Measurements from ENCODE around the gene CGREF1.
A peak's percentile ranks its signal among the peaks of the same experiment; 100 is the strongest.
"Not testable (repeated sequence)": the region's sequence is repeated elsewhere in the genome, so short reads cannot be mapped to it uniquely, and the experiment has no call there.

CGREF1 gene

GRCh38 chr2:27121906-27122305 is 3.0 kb upstream of the CGREF1 start (continued):
- TF ChIP-seq ZNF529 (tag by site-specific recombination; IDR thresholded peaks at IDR 0.05; ENCODE audit: insufficient replicate concordance), result no peak
- TF ChIP-seq ZNF785 (tag by site-specific recombination; IDR thresholded peaks at IDR 0.05), result no peak
- TF ChIP-seq ZBTB48 (tag by site-specific recombination; IDR thresholded peaks at IDR 0.05), result no peak
- TF ChIP-seq KLF16 (tag by site-specific recombination; IDR thresholded peaks at IDR 0.05), result no peak
- TF ChIP-seq, protein P1, sequence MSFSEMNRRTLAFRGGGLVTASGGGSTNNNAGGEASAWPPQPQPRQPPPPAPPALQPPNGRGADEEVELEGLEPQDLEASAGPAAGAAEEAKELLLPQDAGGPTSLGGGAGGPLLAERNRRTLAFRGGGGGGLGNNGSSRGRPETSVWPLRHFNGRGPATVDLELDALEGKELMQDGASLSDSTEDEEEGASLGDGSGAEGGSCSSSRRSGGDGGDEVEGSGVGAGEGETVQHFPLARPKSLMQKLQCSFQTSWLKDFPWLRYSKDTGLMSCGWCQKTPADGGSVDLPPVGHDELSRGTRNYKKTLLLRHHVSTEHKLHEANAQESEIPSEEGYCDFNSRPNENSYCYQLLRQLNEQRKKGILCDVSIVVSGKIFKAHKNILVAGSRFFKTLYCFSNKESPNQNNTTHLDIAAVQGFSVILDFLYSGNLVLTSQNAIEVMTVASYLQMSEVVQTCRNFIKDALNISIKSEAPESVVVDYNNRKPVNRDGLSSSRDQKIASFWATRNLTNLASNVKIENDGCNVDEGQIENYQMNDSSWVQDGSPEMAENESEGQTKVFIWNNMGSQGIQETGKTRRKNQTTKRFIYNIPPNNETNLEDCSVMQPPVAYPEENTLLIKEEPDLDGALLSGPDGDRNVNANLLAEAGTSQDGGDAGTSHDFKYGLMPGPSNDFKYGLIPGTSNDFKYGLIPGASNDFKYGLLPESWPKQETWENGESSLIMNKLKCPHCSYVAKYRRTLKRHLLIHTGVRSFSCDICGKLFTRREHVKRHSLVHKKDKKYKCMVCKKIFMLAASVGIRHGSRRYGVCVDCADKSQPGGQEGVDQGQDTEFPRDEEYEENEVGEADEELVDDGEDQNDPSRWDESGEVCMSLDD (tag by site-specific recombination; IDR thresholded peaks at IDR 0.05), result no peak
- TF ChIP-seq EGR2 (tag by site-specific recombination; IDR thresholded peaks at IDR 0.05; ENCODE audit: low read depth), result no peak

GRCh38 chr2:27119330-27119670 is 372 bp upstream of the CGREF1 start:
- H3K4me1 ChIP-seq (ENCODE audit: control insufficient read depth, insufficient read depth, low read length); H3K4me3 ChIP-seq (ENCODE audit: low read depth, low read length); POLR2A ChIA-PET; H3K36me3 ChIP-seq (ENCODE audit: control insufficient read depth in 2 of 2, insufficient read depth in 1 of 2, low read length in 2 of 2); H3K9me3 ChIP-seq (ENCODE audit: control insufficient read depth, insufficient read depth, low read depth, low read length); H3K27ac ChIP-seq (ENCODE audit: extremely low read depth, low read depth, low read length): not testable (repeated sequence)
- TF ChIP-seq ZNF2 (tag by site-specific recombination; IDR thresholded peaks at IDR 0.05) (0 out of 2 replicates have a peak, but pooled peaks have one; percentile 18), ZNF335 (tag by site-specific recombination; conservative IDR thresholded peaks at IDR 0.05) (peak; percentile 70)
- TF ChIP-seq, protein P2, sequence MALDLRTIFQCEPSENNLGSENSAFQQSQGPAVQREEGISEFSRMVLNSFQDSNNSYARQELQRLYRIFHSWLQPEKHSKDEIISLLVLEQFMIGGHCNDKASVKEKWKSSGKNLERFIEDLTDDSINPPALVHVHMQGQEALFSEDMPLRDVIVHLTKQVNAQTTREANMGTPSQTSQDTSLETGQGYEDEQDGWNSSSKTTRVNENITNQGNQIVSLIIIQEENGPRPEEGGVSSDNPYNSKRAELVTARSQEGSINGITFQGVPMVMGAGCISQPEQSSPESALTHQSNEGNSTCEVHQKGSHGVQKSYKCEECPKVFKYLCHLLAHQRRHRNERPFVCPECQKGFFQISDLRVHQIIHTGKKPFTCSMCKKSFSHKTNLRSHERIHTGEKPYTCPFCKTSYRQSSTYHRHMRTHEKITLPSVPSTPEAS (tag by site-specific recombination; IDR thresholded peaks at IDR 0.05), result peak; percentile 9; the same call in 1 of the 2 replicates
- CTCF ChIA-PET, result interaction anchor here (0.6 kb wide), 1 partner anchor 32 kb away, joined by 3 read pairs; no protein-coding TSS in a partner anchor

- no peaks in the 10 kb centered on the region for H3K9me3 ChIP-seq (ENCODE audit: control insufficient read depth, insufficient read depth, low read depth, low read length)
- peak overlapping the region; percentile 34; the same call in 1 of the 2 replicates for H3K4me3 ChIP-seq (ENCODE audit: low read depth, low read length)
- H3K36me3 ChIP-seq (ENCODE audit: control insufficient read depth in 2 of 2, insufficient read depth in 1 of 2, low read length in 2 of 2), result no peaks in the 10 kb centered on the region
- H3K27ac ChIP-seq (ENCODE audit: extremely low read depth, low read depth, low read length), result peak overlapping the region; percentile 67; the same call in 1 of the 2 replicates
- TF ChIP-seq, protein P3, sequence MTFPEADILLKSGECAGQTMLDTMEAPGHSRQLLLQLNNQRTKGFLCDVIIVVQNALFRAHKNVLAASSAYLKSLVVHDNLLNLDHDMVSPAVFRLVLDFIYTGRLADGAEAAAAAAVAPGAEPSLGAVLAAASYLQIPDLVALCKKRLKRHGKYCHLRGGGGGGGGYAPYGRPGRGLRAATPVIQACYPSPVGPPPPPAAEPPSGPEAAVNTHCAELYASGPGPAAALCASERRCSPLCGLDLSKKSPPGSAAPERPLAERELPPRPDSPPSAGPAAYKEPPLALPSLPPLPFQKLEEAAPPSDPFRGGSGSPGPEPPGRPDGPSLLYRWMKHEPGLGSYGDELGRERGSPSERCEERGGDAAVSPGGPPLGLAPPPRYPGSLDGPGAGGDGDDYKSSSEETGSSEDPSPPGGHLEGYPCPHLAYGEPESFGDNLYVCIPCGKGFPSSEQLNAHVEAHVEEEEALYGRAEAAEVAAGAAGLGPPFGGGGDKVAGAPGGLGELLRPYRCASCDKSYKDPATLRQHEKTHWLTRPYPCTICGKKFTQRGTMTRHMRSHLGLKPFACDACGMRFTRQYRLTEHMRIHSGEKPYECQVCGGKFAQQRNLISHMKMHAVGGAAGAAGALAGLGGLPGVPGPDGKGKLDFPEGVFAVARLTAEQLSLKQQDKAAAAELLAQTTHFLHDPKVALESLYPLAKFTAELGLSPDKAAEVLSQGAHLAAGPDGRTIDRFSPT (tag by site-specific recombination; IDR thresholded peaks at IDR 0.05), result no peak
- TF ChIP-seq ZNF335 (tag by site-specific recombination; conservative IDR thresholded peaks at IDR 0.05) (peak; percentile 32; the same call in 1 of the 2 replicates), ZEB2 (tag by site-specific recombination; IDR thresholded peaks at IDR 0.05) (0 out of 2 replicates have a peak, but pooled peaks have one; percentile 17), ZBTB17 (tag by site-specific recombination; IDR thresholded peaks at IDR 0.05) (0 out of 2 replicates have a peak, but pooled peaks have one; percentile 17), ZNF510 (tag by site-specific recombination; IDR thresholded peaks at IDR 0.05; ENCODE audit: insufficient replicate concordance) (no peak)
- POLR2A ChIA-PET, result no interaction called here
- H3K4me1 ChIP-seq (ENCODE audit: control insufficient read depth, insufficient read depth, low read length), result no peaks in the 10 kb centered on the region
- CTCF ChIA-PET, result interaction anchor here (0.8 kb wide), 1 partner anchor 73 kb away, joined by 3 read pairs; no protein-coding TSS in a partner anchor
Measured at GRCh38 chr2:27117995-27118524, 868 bp downstream of the CGREF1 start.

- H3K9me3 ChIP-seq (ENCODE audit: control insufficient read depth, insufficient read depth, low read depth, low read length), result no peaks in the 10 kb centered on the region
- TF ChIP-seq ZNF16 (tag by site-specific recombination; IDR thresholded peaks at IDR 0.05; ENCODE audit: low read depth) (peak; percentile 91), PRDM1 (tag by site-specific recombination; IDR thresholded peaks at IDR 0.05) (peak; percentile 28; the same call in 1 of the 2 replicates), ZSCAN30 (tag by site-specific recombination; IDR thresholded peaks at IDR 0.05) (no peak), ZNF510 (tag by site-specific recombination; IDR thresholded peaks at IDR 0.05; ENCODE audit: insufficient replicate concordance) (no peak), ZNF398 (tag by site-specific recombination; IDR thresholded peaks at IDR 0.05) (peak; percentile 39; the same call in 1 of the 2 replicates), PBX3 (CRISPR knock-in tag; IDR thresholded peaks at IDR 0.05) (no peak), ZNF366 (tag by site-specific recombination; conservative IDR thresholded peaks at IDR 0.05) (0 out of 2 replicates have a peak, but pooled peaks have one; percentile 31)
- no peak overlapping the region for H3K4me3 ChIP-seq (ENCODE audit: low read depth, low read length)
- no peaks in the 10 kb centered on the region for H3K36me3 ChIP-seq (ENCODE audit: control insufficient read depth in 2 of 2, insufficient read depth in 1 of 2, low read length in 2 of 2)
- no peak overlapping the region for H3K27ac ChIP-seq (ENCODE audit: extremely low read depth, low read depth, low read length)
- POLR2A ChIA-PET, result no interaction called here
- CTCF ChIA-PET, result interaction anchor here (0.7 kb wide), 1 partner anchor 55 kb away, joined by 6 read pairs; no protein-coding TSS in a partner anchor
- H3K4me1 ChIP-seq (ENCODE audit: control insufficient read depth, insufficient read depth, low read length), result no peaks in the 10 kb centered on the region
Measured at GRCh38 chr2:27115519-27115918, 3.4 kb downstream of the CGREF1 start.

All from HEK293 (cell line).